ENCODE data around the gene FHDC1.

- TF ChIP-seq CTCF (IDR thresholded peaks at IDR 0.05) (no peak), POLR2AphosphoS5 (IDR thresholded peaks at IDR 0.05) (no peak)
Observed at GRCh38 chr4:153000076-153000420, 63.9 kb downstream of the FHDC1 start.
